ENCODE results near the gene MIER1.

DNA sequence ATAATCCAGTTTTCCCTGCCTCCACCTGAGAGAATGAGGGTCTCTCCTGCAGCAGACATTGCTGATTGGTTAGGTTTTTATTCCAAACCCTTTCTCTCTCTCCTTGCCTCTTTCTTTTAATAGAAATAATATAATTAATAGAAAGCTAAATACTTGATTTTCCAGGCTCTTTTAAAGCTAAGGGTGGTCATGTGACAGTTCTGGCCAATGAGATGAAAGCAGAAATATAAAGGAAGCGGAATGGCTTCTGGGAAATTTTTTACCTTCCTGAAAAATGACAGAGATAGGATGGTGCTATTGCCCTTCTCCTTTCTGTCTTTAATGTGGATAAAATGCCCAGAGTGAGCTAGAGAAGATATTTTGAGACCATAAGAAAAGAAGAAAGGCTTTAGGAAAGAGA lies 35.8 kb upstream of the MIER1 start:
- TF ChIP-seq, protein P1, sequence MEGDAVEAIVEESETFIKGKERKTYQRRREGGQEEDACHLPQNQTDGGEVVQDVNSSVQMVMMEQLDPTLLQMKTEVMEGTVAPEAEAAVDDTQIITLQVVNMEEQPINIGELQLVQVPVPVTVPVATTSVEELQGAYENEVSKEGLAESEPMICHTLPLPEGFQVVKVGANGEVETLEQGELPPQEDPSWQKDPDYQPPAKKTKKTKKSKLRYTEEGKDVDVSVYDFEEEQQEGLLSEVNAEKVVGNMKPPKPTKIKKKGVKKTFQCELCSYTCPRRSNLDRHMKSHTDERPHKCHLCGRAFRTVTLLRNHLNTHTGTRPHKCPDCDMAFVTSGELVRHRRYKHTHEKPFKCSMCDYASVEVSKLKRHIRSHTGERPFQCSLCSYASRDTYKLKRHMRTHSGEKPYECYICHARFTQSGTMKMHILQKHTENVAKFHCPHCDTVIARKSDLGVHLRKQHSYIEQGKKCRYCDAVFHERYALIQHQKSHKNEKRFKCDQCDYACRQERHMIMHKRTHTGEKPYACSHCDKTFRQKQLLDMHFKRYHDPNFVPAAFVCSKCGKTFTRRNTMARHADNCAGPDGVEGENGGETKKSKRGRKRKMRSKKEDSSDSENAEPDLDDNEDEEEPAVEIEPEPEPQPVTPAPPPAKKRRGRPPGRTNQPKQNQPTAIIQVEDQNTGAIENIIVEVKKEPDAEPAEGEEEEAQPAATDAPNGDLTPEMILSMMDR (conservative IDR thresholded peaks at IDR 0.05; ENCODE audit: low read length) = no peak
- TF ChIP-seq EZH2phosphoT487 (IDR thresholded peaks at IDR 0.05; ENCODE audit: borderline replicate concordance) = no peak
